Endothelial cell of umbilical vein (primary cell): ENCODE measurements around the gene FOXS1.

ENCODE experiments used
- CTCF ChIP-seq, 2 donors: IDR thresholded peaks; 1 replicate in 1 of 2; 2 replicates in 1 of 2; pipeline ENCODE4 v1.5.1; 2011; ENCODE audit warnings: low read length in 2 of 2, mild to moderate bottlenecking in 2 of 2, moderate library complexity in 2 of 2, control low read depth in 1 of 2, inconsistent platforms in 1 of 2, low read depth in 1 of 2; ENCODE audit not compliant: insufficient read depth in 1 of 2; ENCODE audit errors: extremely low read depth in 1 of 2
- POLR2A ChIP-seq: IDR thresholded peaks from 2 replicates; pipeline ENCODE4 v1.6.1; 2012; ENCODE audit warnings: low read depth, mild to moderate bottlenecking, control low read depth, low read length
- POLR2AphosphoS5 ChIP-seq: IDR thresholded peaks from 2 replicates; pipeline ENCODE4 v1.6.1; 2012; ENCODE audit warnings: low read depth, mild to moderate bottlenecking, control low read depth, low read length, moderate library complexity; ENCODE audit not compliant: insufficient read depth

GRCh38 chr20:31809661-31810060 is 35.7 kb downstream of the FOXS1 start:
- TF ChIP-seq POLR2A (no peak), POLR2AphosphoS5 (no peak), CTCF (IDR thresholded peaks at IDR 0.05; ENCODE audit: extremely low read depth in 1 of 2, insufficient read depth in 1 of 2, low read depth in 1 of 2, low read length in 2 of 2) (no peak)
